OCI-LY3 (cell line): ENCODE results near the gene SLC35D3.

Source experiments
- EZH2phosphoT487 ChIP-seq: fragments of 200-600 bp; shearing (Covaris generic); IDR thresholded peaks from 2 replicates; pipeline ENCODE4 v1.6.1; 2018; ENCODE audit warnings: antibody characterized with exemption, mixed run types, low read depth
- TF ChIP-seq, protein P1 (sequence below): fragments of 200-600, 300-600 bp; sonication (generic); IDR thresholded peaks from 2 replicates; pipeline ENCODE4 v1.5.1; 2014; ENCODE audit warnings: antibody characterized with exemption, low read length, low read depth

- TF ChIP-seq, protein P1, sequence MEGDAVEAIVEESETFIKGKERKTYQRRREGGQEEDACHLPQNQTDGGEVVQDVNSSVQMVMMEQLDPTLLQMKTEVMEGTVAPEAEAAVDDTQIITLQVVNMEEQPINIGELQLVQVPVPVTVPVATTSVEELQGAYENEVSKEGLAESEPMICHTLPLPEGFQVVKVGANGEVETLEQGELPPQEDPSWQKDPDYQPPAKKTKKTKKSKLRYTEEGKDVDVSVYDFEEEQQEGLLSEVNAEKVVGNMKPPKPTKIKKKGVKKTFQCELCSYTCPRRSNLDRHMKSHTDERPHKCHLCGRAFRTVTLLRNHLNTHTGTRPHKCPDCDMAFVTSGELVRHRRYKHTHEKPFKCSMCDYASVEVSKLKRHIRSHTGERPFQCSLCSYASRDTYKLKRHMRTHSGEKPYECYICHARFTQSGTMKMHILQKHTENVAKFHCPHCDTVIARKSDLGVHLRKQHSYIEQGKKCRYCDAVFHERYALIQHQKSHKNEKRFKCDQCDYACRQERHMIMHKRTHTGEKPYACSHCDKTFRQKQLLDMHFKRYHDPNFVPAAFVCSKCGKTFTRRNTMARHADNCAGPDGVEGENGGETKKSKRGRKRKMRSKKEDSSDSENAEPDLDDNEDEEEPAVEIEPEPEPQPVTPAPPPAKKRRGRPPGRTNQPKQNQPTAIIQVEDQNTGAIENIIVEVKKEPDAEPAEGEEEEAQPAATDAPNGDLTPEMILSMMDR = no peak
- no peak for TF ChIP-seq EZH2phosphoT487
Measured at GRCh38 chr6:136968837-136969236, 46.7 kb downstream of the SLC35D3 start.
